DMS153 treated with DMSO at 0.1 percent for 48 hours (cell line): ENCODE results near the gene HAND2.

Experiments
- DNase-seq: peaks from one replicate; lab custom pipeline; 2025; ENCODE audit not compliant: unreplicated experiment; lab: John Stamatoyannopoulos, UW

Gene HAND2

DNA sequence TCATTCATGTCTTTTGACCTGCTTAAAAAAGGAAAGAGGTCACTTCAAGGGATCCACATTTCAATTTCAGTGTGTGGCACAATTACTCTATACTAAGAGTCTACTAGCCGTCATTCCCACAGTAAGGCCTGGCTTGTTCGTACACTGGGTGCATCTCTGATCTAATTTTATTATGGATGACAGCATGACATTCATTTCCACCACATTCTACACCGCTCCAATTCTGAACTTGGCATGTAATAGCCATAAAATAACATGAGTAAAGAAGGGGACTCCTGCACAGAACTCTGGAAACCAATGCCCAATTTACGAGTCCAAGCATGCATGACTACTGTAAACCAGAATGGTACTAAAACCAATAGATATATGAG lies 51.1 kb downstream of the HAND2 start:
- no peak for DNase-seq

DNA sequence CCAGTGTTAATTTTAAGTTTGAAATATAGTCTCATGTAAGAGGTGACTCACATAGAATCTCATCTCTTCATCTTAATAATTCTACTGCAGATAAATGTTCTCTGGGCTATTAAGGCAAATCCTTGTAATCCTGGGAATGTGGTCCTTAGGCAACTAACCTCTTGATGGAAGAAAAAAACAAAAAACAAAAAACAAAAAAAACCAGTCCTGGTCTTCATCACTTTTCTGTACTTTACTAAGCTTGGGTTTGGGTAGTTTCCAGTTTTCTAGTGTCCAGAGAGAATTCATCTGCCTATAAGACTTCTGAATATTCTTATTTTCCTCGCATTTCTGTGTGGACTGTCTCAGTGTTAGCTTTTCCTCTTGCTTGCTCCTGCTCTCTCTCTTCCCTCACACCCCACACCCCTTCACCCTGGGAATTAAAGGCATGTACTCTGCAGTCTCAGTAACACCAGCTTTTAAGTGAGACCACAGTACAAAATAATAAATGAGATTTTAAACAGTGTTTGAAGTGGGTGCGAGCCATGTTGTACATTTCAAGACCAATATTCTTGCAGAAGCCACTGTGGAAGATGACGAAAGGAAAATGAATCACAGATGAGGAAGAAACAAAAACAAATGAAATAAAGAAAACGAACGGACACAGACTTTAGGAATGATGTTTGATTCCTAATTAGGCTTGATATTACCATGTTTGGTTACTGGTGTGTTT lies 51.7 kb downstream of the HAND2 start:
- DNase-seq: no peak

DNA sequence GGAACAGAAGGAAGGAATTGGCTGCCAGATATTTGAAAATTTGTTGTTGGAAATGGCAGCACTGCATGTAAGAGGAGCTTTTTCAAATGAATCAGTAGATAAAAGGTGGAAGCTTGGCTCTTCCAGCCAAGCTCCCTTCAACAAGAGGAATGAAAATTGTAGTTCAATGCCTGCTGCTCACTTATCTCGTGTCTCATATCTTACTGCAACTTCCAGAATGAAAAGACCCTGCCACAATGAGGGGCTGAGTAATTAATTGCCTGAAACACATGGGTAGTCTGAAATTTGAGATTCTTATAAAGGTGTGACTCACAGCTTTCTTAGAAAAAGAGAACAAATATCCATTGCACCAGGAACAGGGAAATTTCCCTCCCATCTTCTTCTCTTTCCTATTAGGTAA lies 53.0 kb downstream of the HAND2 start:
- no peak for DNase-seq
